Body of pancreas (tissue), 4 donors: Measurements from ENCODE around the gene ART5. TPM values are rescaled to one million over a fixed set of nuclear protein-coding genes. Genes with fewer than 3 reads are reported as not detected.
"Not testable (repeated sequence)": the region's sequence is repeated elsewhere in the genome, so short reads cannot be mapped to it uniquely, and the experiment has no call there.

Experiments
- ATAC-seq: fragments of 150-250 bp; one replicate; pipeline ENCODE4 v1.9.1; 2016
- DNase-seq, 4 donors: peaks; one replicate each; pipeline ENCODE4 v3.0.0-alpha.2; 2019
- H3K27ac ChIP-seq, 4 donors: fragments of 200-600 bp; sonication (generic); 1 replicate in 3 of 4; 2 replicates in 1 of 4; pipeline versions ENCODE4 v1.5.1 to v1.6.1; 2016 to 2019; ENCODE audit warnings: mild to moderate bottlenecking in 1 of 4, mixed read lengths in 1 of 4, moderate library complexity in 1 of 4
- H3K27me3 ChIP-seq, 2 donors: fragments of 200-600 bp; sonication (generic); one replicate each; pipeline ENCODE4 v1.6.0; 2016; ENCODE audit warnings: mild to moderate bottlenecking in 1 of 2
- H3K36me3 ChIP-seq, 2 donors: fragments of 200-600 bp; sonication (generic); replicated peaks in 1 of 2; 2 replicates each; pipeline ENCODE4 v1.5.1; 2016; ENCODE audit warnings: low read depth in 2 of 2; ENCODE audit not compliant: insufficient read depth in 1 of 2
- H3K4me1 ChIP-seq: fragments of 200-600 bp; sonication (generic); one replicate; pipeline ENCODE4 v1.6.0; 2016
- H3K4me3 ChIP-seq, 2 donors: fragments of 200-600 bp; sonication (generic); 1 replicate in 1 of 2; 2 replicates in 1 of 2; pipeline ENCODE4 v1.5.1; 2016 to 2019
- H3K9me3 ChIP-seq, 3 donors: fragments of 200-600 bp; sonication (generic); 1 replicate in 2 of 3; 2 replicates in 1 of 3; pipeline ENCODE4 v1.5.1; 2016
- WGBS, 2 donors: methylation state at CpG; one replicate each; pipeline ENCODE4 v1.1.5; 2017; 5-methylcytosine and 5-hydroxymethylcytosine counted together
- intact Hi-C: fragments of 100-400 bp; cut with DNase I; formaldehyde crosslinking; loops from one replicate; pipeline ENCODE4 v1.15.1; 2023
- small RNA-seq: library from RNA; depleted of rRNA; stranded (forward); fragments of <200 nt; gene quantifications from one replicate; pipeline ENCODE3, GENCODE V24; 2016
- total RNA-seq, 2 donors: library from RNA; depleted of rRNA; stranded (reverse); fragments of >200 nt; gene quantifications; one replicate each; pipeline ENCODE4 v1.1.0, GENCODE V29; 2016

Gene ART5
- total RNA-seq, 2 donors from 2014 or later = not detected

DNA sequence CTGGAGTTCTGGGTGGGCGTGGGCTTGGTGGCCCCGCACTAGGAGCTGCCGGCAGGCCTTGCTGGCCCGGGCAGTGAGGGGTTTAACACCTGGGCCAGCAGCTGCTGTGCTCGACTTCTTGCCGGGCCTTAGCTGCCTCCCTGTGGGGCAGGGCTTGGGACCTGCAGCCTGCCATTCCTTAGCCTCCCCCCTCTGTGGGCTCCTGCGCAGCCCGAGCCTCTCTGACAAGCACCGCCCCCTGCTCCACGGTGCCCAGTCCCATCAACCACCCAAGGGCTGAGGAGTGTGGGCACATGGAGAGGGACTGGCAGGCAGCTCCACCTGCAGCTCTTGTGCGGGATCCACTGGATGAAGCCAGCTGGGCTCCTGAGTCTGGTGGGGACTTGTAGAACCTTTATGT is 53.0 kb downstream of the ART5 start:
- ATAC-seq, H3K4me1 ChIP-seq, H3K27ac ChIP-seq, H3K4me3 ChIP-seq, intact Hi-C loops, H3K27me3 ChIP-seq, H3K9me3 ChIP-seq, H3K36me3 ChIP-seq, DNase-seq: not testable (repeated sequence)
- WGBS, 2 donors = 80 to 87% methylated on average over 8 to 9 of the region's 11 CpGs

Small RNA genes within 50 kb of the gene (small RNA-seq; reads per million reads assigned to genes)
- gene RF00019 = not detected

Other genes with a start within 250 kb of the ART5 start
- gene ART1, start 3.1 kb upstream of the ART5 start, total RNA-seq = not detected
- gene CHRNA10, start 29.4 kb upstream of the ART5 start, total RNA-seq = 1 to 10 TPM; 2.3 to 3.0 TPM
- gene NUP98, start 155.6 kb upstream of the ART5 start, total RNA-seq = 10 to 100 TPM; 37.9 to 62.0 TPM
- 10 to 100 TPM; 21.5 to 24.1 TPM for gene PGAP2, start 166.6 kb upstream of the ART5 start, total RNA-seq
- 10 to 100 TPM; 10.9 to 15.8 TPM for gene RHOG, start 199.0 kb upstream of the ART5 start, total RNA-seq
- 10 to 100 TPM; 20.4 to 24.6 TPM for gene STIM1, start 213.7 kb upstream of the ART5 start, total RNA-seq